Calu3 (cell line): Measurements from ENCODE around the gene TRIM69. TPM values are rescaled to one million over a fixed set of nuclear protein-coding genes. Genes with fewer than 3 reads are reported as not detected.

Source experiments
- BruUV-seq: library from RNA; stranded (reverse); fragments of 400-500 nt; replicated peaks from 2 replicates; lab custom pipeline; 2021; lab: Mats Ljungman, UMichigan
- CTCF ChIA-PET: fragments of 300-600 bp; sonication (Branson Sonifier 250); formaldehyde crosslinking; loops from one replicate; lab custom pipeline; 2022; ENCODE audit warnings: antibody characterized with exemption; lab: Charles Lee
- DNase-seq: peaks from one replicate; pipeline ENCODE4 v3.0.0; 2022
- H3K27ac Mint-ChIP-seq: one replicate; pipeline ENCODE4 v1.8.0; 2022; ENCODE audit warnings: mixed read lengths; ENCODE audit not compliant: unreplicated experiment
- H3K27me3 Mint-ChIP-seq: one replicate; pipeline ENCODE4 v1.8.0; 2022; ENCODE audit warnings: mixed read lengths; ENCODE audit not compliant: unreplicated experiment
- H3K36me3 Mint-ChIP-seq: one replicate; pipeline ENCODE4 v1.8.0; 2022; ENCODE audit warnings: mild to moderate bottlenecking, moderate library complexity, mixed read lengths; ENCODE audit not compliant: insufficient read depth, unreplicated experiment
- H3K4me1 Mint-ChIP-seq: one replicate; pipeline ENCODE4 v1.8.0; 2022; ENCODE audit warnings: mild to moderate bottlenecking, low read depth, mixed read lengths; ENCODE audit not compliant: unreplicated experiment
- H3K4me3 Mint-ChIP-seq: one replicate; pipeline ENCODE4 v1.8.0; 2022; ENCODE audit warnings: mild to moderate bottlenecking, low read depth, moderate library complexity, mixed read lengths; ENCODE audit not compliant: unreplicated experiment
- H3K9me3 Mint-ChIP-seq: one replicate; pipeline ENCODE4 v1.8.0; 2022; ENCODE audit warnings: low read depth, mixed read lengths; ENCODE audit not compliant: unreplicated experiment
- CTCF ChIP-seq: fragments of 200-600 bp; IDR thresholded peaks from one replicate; pipeline ENCODE4 v1.8.0; 2022; ENCODE audit warnings: antibody characterized with exemption; ENCODE audit not compliant: unreplicated experiment
- intact Hi-C: fragments of 100-400 bp; cut with micrococcal nuclease; formaldehyde crosslinking; loops from one replicate; pipeline ENCODE4 v1.10.0; 2022; ENCODE audit not compliant: unreplicated experiment
- total RNA-seq: library from RNA; stranded (reverse); gene quantifications from 2 replicates; pipeline ENCODE4 v1.2.3, GENCODE V29; 2022

Gene TRIM69
- total RNA-seq, 1 experiment from 2014 or later: 9.7 TPM

- Mint-ChIP-seq H3K36me3 (no peaks in the 10 kb centered on the region), H3K4me1 (no peaks in the 10 kb centered on the region), H3K4me3 (no peak overlapping the region), H3K27me3 (peaks cover 4% of the 10 kb centered on the region), H3K27ac (no peak overlapping the region), H3K9me3 (no peaks in the 10 kb centered on the region)
- intact Hi-C loops: no loop called here
- no peak for TF ChIP-seq CTCF
- CTCF ChIA-PET: no interaction called here
- BruUV-seq: no TSS peak
- no peak for DNase-seq
Observed at GRCh38 chr15:44794072-44794471, 57.7 kb downstream of the TRIM69 start.

GRCh38 chr15:44796508-44796907 lies 60.2 kb downstream of the TRIM69 start:
- no peaks in the 10 kb centered on the region for H3K36me3 Mint-ChIP-seq
- CTCF ChIA-PET: no interaction called here
- no TSS peak for BruUV-seq
- H3K4me3 Mint-ChIP-seq: no peak overlapping the region
- H3K9me3 Mint-ChIP-seq: no peaks in the 10 kb centered on the region
- intact Hi-C loops: no loop called here
- no peak for DNase-seq
- no peak overlapping the region for H3K27ac Mint-ChIP-seq
- H3K4me1 Mint-ChIP-seq: no peaks in the 10 kb centered on the region
- no peak for TF ChIP-seq CTCF
- no peaks in the 10 kb centered on the region for H3K27me3 Mint-ChIP-seq

GRCh38 chr15:44798826-44799225 lies 62.5 kb downstream of the TRIM69 start:
- no peak overlapping the region for H3K4me3 Mint-ChIP-seq
- intact Hi-C loops: no loop called here
- CTCF ChIA-PET: interaction anchor here (0.6 kb wide), 1 partner anchor 157 kb away, joined by 3 read pairs; no protein-coding TSS in a partner anchor
- no TSS peak for BruUV-seq
- DNase-seq: no peak
- no peaks in the 10 kb centered on the region for H3K4me1 Mint-ChIP-seq
- H3K36me3 Mint-ChIP-seq: no peaks in the 10 kb centered on the region
- no peaks in the 10 kb centered on the region for H3K9me3 Mint-ChIP-seq
- peaks cover 2% of the 10 kb centered on the region for H3K27me3 Mint-ChIP-seq
- TF ChIP-seq CTCF: no peak
- no peak overlapping the region for H3K27ac Mint-ChIP-seq

- Mint-ChIP-seq H3K36me3 (no peaks in the 10 kb centered on the region), H3K27ac (no peak overlapping the region), H3K4me3 (no peak overlapping the region), H3K9me3 (no peaks in the 10 kb centered on the region), H3K4me1 (no peaks in the 10 kb centered on the region), H3K27me3 (peaks cover 22% of the 10 kb centered on the region)
- no peak for TF ChIP-seq CTCF
- no peak for DNase-seq
- CTCF ChIA-PET: no interaction called here
- intact Hi-C loops: no loop called here
- BruUV-seq: no TSS peak
Observed at GRCh38 chr15:44801364-44801763, 65.0 kb downstream of the TRIM69 start.
